Lower leg skin (tissue), 4 donors: Measurements from ENCODE around the gene MAD1L1. TPM values are rescaled to one million over a fixed set of nuclear protein-coding genes. Genes with fewer than 3 reads are reported as not detected.
A peak's percentile ranks its signal among the peaks of the same experiment; 100 is the strongest.

Experiments
- DNase-seq, 2 donors: peaks; one replicate each; pipeline ENCODE4 v3.0.0-alpha.2; 2019; ENCODE audit warnings: low spot score in 2 of 2
- H3K4me3 ChIP-seq: fragments of 200-600 bp; sonication (generic); 2 replicates; pipeline ENCODE4 v1.5.1; 2017; ENCODE audit warnings: mild to moderate bottlenecking, low read depth; ENCODE audit not compliant: poor library complexity, severe bottlenecking
- CTCF ChIP-seq, 3 donors: fragments of 450-650 bp; IDR thresholded peaks; one replicate each; pipeline ENCODE4 v1.5.1; 2016; ENCODE audit warnings: antibody characterized with exemption in 3 of 3, mild to moderate bottlenecking in 3 of 3, moderate library complexity in 2 of 3
- POLR2A ChIP-seq, 2 donors: fragments of 450-650 bp; IDR thresholded peaks; one replicate each; pipeline ENCODE4 v1.6.1; 2016 to 2017; ENCODE audit warnings: antibody characterized with exemption in 2 of 2, mild to moderate bottlenecking in 1 of 2, moderate library complexity in 1 of 2
- WGBS, 2 donors: methylation state at CpG; one replicate each; pipeline ENCODE4 v1.1.5; 2018; 5-methylcytosine and 5-hydroxymethylcytosine counted together
- intact Hi-C: fragments of 100-400 bp; cut with DNase I; formaldehyde crosslinking; loops from one replicate; pipeline ENCODE4 v1.15.0; 2023; ENCODE audit warnings: low total_unique reads
- total RNA-seq, 4 donors: library from RNA; depleted of rRNA; stranded (reverse); fragments of >200 nt; gene quantifications; one replicate each; pipeline ENCODE4 v1.1.0, GENCODE V29; 2016

Gene MAD1L1
- total RNA-seq, 4 donors from 2014 or later = 37.7 to 77.8 (median 59.4) TPM

- intact Hi-C loops = no loop called here
- peak in 1 of 2 donors; percentile 85 for DNase-seq
- WGBS, 2 donors = 93 to 95% methylated on average over 39 to 40 of the region's 40 CpGs
- TF ChIP-seq POLR2A (IDR thresholded peaks at IDR 0.05) = no peak
- no peak for TF ChIP-seq CTCF (IDR thresholded peaks at IDR 0.05)
- no peak overlapping the region for H3K4me3 ChIP-seq
Measured at GRCh38 chr7:1852517-1853430, 380.0 kb downstream of the MAD1L1 start.

DNA sequence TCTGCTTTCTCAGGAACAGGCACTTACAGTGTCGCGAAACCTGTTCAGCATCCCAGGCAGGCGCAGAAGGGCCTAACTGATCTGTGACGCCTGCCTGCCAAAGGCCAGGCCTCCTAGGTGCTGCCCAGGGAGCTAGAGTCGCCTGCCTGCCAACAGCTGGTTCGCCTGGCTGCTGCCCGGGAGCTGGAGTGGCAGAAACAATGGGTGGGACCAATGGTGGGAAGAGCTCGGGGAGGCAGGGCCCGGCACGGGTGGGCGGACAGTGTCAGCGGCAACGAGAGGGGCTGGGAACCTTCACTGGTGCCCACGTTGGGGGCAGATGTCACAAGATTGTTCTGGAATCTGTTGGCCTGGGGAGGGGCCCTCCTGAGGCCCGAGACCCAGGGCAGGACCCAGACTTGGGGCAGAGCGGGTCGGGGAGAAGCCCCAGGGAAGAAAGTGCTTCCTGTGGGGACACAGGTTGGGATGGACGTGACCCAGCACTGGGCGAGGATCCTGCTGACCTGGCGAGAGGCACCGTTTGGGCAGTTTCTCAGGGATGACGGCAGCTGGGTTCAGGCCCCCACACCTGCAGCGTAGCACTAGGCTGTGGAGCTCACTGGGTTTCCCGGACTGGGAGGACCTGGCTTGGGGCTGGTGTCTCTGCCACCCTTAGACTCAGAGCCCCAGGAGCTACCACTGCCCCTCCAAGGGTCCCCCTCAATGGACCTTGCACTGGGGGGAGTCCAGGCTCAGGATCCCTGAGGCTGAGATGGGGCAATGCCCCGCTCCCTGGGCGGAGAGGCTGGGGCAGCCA is 380.8 kb downstream of the MAD1L1 start:
- TF ChIP-seq POLR2A (IDR thresholded peaks at IDR 0.05) (no peak), CTCF (IDR thresholded peaks at IDR 0.05) (no peak)
- no peak overlapping the region for H3K4me3 ChIP-seq
- intact Hi-C loops = no loop called here
- no peak for DNase-seq
- WGBS, 2 donors = 80 to 90% methylated on average over 19 to 26 of the region's 26 CpGs

GRCh38 chr7:1850976-1851571 is 381.7 kb downstream of the MAD1L1 start:
- no peak for DNase-seq
- intact Hi-C loops = no loop called here
- 91 to 95% methylated on average over 31 of the region's 31 CpGs for WGBS, 2 donors
- TF ChIP-seq CTCF (IDR thresholded peaks at IDR 0.05) (no peak), POLR2A (IDR thresholded peaks at IDR 0.05) (no peak)
- no peak overlapping the region for H3K4me3 ChIP-seq

DNA sequence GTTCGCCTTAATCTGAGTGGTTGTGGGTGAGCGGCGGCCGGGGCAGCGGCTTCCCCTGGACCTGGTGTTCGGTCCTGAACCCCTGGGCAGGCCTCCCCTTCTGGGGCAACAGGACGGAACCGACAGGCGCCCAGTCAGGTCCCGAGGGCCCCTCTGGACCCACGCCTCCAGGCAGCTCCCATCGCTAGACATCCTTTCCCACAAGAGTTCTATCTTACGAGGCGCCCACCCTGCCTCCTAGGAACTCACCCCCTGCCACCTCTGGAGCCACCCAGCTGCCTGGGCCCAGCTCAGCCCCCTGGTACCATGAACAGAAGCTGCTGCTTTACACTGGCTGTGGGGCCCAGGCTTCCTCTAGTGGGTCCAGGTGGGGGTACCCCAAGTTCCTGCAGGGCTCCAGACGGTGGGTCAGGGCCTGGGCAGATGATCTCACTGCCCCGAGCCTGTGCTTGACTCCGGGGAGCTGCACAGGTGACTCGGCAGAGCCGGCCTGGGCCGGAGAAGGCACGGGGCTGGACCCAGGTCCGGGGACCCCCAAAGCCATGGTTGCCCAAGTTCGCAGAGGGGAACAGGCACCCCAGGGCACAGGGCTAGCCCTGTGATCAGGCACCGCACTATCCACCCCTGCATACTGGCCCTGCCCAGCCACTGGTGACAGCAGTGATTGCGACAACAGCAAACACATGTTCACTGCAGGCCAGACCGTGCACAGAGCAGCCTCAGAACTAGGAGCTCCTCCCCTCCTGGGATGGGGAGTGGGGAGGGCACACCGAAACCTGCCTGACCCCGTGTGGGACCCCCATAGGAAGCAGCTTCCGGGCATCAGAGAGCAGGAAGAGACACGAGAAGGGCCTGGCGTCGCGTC is 382.4 kb downstream of the MAD1L1 start:
- TF ChIP-seq CTCF (IDR thresholded peaks at IDR 0.05) = no peak
- no peak for TF ChIP-seq POLR2A (IDR thresholded peaks at IDR 0.05)
- WGBS, 2 donors = 94 to 95% methylated on average over 26 to 33 of the region's 33 CpGs
- H3K4me3 ChIP-seq = no peak overlapping the region
- intact Hi-C loops = no loop called here
- DNase-seq = no peak
